ENCODE results near the gene LARP6. TPM values are rescaled to one million over a fixed set of nuclear protein-coding genes. Genes with fewer than 3 reads are reported as not detected.

The LARP6 gene
- total RNA-seq, 1 donor, result 68.1 TPM

DNA sequence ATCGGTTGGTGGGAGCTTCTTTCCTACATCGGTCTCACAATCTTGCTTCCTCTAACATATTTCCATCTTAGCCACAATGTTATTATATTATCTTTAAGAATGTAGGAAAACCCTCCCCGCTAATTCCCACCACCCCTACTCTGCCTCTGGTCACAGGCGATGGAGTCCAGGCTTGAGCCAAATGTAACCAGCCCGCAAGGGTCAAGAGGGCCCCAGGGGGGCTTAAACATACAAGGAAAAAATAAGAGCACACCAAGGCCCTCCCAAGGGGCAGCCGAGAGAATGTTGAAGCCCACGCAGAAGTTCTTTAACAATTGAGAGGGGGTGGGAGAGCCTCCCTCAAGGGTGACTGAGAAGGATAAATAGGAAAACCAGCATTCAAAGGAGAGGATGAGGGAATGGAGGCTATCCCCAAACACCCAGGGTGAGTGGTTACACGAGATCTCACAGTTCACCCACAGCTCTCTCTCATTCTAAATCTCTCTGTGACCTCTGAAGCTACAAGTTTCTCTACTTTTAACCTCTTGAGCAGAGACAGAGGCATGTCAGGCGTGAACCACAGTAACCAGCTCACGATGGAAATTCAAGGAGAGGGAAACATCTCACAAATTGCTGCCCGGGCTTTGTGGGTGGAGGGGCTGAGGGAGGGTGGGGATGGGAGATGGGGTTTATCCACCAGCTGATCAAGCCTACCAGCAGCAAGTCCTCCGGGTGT lies 59.2 kb downstream of the LARP6 start:
- no peak for TF ChIP-seq CTCF (IDR thresholded peaks at IDR 0.05; ENCODE audit: insufficient read depth, low read length)
- peak overlapping the region; percentile 33 for H3K4me3 ChIP-seq (ENCODE audit: low read depth, low read length)
- DNase-seq (ENCODE audit: low read depth), result peak; percentile 26

GRCh38 chr15:70793694-70794093 lies 60.3 kb downstream of the LARP6 start:
- DNase-seq (ENCODE audit: low read depth), result no peak
- no peak overlapping the region for H3K4me3 ChIP-seq (ENCODE audit: low read depth, low read length)
- no peak for TF ChIP-seq CTCF (IDR thresholded peaks at IDR 0.05; ENCODE audit: insufficient read depth, low read length)

DNA sequence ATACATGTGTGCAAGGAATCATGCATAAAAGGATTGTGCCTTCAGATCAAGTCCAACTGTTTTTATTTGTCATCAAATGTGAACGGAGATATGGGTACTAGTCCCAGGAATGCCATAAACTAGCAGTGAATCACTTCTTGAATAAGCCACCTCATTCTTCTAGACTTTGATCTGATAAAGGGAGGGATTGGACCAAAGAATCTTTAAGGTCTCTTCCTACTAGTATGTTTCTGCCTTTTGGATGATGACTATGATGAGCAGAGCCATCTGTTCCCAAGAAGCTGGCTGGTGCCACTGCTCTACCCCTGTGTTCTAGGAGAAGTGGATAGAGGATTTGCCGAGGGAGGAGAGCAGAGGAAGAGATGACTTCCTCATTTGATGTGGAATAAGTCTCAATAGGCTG lies 61.8 kb downstream of the LARP6 start:
- TF ChIP-seq CTCF (IDR thresholded peaks at IDR 0.05; ENCODE audit: insufficient read depth, low read length), result no peak
- DNase-seq (ENCODE audit: low read depth), result peak; percentile 71
- no peak overlapping the region for H3K4me3 ChIP-seq (ENCODE audit: low read depth, low read length)

- H3K4me3 ChIP-seq (ENCODE audit: low read depth, low read length), result no peak overlapping the region
- no peak for DNase-seq (ENCODE audit: low read depth)
- TF ChIP-seq CTCF (IDR thresholded peaks at IDR 0.05; ENCODE audit: insufficient read depth, low read length), result no peak
These were observed 62.7 kb downstream of the LARP6 start for GRCh38 chr15:70791259-70791658.

DNA sequence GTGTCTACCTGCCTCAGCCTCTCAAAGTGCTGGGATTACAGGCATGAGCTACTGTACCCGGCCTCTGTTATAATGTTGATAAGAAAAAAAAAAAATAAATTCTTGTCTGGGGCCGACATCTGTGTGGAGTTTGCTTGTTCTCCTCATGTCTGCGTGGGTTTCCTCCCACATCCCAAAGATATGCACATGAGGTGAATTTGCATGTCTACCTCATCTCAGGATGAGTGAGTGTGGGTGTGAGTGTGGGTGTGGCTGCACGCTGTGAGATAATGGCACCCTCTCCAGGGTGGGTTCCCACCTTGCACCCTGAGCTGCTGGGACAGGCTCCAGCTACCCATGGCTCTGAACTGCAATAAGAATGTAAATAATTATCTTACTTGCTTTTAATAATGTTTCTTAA lies 64.7 kb downstream of the LARP6 start:
- DNase-seq (ENCODE audit: low read depth), result peak; percentile 48
- TF ChIP-seq CTCF (IDR thresholded peaks at IDR 0.05; ENCODE audit: insufficient read depth, low read length), result no peak
- no peak overlapping the region for H3K4me3 ChIP-seq (ENCODE audit: low read depth, low read length)

GRCh38 chr15:70788114-70789049 lies 65.6 kb downstream of the LARP6 start:
- DNase-seq (ENCODE audit: low read depth), result peak; percentile 81
- TF ChIP-seq CTCF (IDR thresholded peaks at IDR 0.05; ENCODE audit: insufficient read depth, low read length), result no peak
- no peak overlapping the region for H3K4me3 ChIP-seq (ENCODE audit: low read depth, low read length)

Data from fibroblast of the aortic adventitia (primary cell).